ENCODE data around the gene FUT2.
A peak's percentile ranks its signal among the peaks of the same experiment; 100 is the strongest.

FUT2 gene

DNA sequence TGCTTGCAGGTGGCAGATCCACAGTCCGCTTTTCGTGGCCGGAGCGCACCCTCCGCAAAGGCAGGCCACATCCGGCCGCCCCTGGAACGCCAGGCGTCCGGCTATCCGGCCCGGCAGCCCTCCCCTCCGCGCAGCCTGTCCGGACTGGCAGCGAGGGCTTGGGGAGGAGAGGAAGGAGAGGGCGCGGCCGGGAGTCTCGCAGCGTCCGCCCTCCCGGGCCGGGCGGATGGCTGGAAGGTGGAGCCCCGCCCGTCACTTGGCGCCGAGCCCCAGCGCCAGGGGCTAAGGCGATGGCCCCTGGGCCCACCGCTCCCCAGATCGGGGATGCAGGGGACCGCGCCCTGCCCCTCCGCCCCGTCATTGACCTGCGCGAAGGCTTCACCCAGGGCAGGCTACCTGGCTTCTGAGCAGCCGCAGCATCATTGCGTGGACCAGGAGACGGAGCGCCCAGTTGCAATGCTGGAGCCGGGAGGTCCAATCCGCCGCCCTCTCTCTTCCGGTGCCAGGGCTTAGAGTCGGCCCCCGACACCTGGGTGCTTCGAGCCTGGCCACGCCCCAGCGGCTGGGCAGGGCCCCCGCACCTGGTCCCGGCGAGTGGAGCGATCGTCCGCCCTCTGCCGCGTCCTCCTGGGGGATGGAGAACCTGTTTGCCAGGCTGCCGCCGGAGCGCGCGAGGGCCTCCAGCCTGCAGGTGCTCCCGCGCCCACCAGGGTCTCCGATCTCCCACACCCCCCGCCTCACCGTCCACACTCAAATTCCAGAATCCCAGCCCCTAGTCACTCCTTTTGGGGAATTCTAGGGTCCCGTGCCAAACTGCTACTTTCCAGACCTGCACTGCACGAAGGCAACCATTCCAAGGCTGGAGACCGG lies 57.0 kb downstream of the FUT2 start, which contains the start of gene FUT1:
TSS of gene FUT1 (minus strand) at position 146 of the 870 bp plus-strand sequence. CDS start 1,360 bp downstream, outside the sequence.
- peak; percentile 89 for DNase-seq

GRCh38 chr19:48755084-48755641 lies 59.4 kb downstream of the FUT2 start, which contains the start of gene FGF21:
Gene FGF21 (plus strand): TSS chr19:48755524. CDS start chr19:48756237, 713 bp downstream.
- DNase-seq = no peak

All from NCI-H345 (cell line).